Stimulated activated CD4-positive, alpha-beta T cell treated with anti-CD3 and anti-CD28 coated beads, Interleukin-15, amount 100 ng/mL, for 1 hour (primary cell): ENCODE results near the gene CAMTA1.

Source experiments
- DNase-seq, 2 donors: peaks; one replicate each; pipeline ENCODE4 v3.0.0-alpha.2; 2020; ENCODE audit warnings: low read depth in 1 of 2, low spot score in 1 of 2

Gene CAMTA1

GRCh38 chr1:7221826-7222694 is 436.8 kb downstream of the CAMTA1 start:
- no peak for DNase-seq

GRCh38 chr1:7222695-7223015 is 437.4 kb downstream of the CAMTA1 start:
- no peak for DNase-seq

- DNase-seq, result no peak
Observed at GRCh38 chr1:7223334-7224080, 438.3 kb downstream of the CAMTA1 start.

- no peak for DNase-seq
Observed at GRCh38 chr1:7224081-7224534, 438.9 kb downstream of the CAMTA1 start.

GRCh38 chr1:7224644-7225043 is 439.4 kb downstream of the CAMTA1 start:
- no peak for DNase-seq

GRCh38 chr1:7225711-7226505 is 440.7 kb downstream of the CAMTA1 start:
- DNase-seq, result no peak

- no peak for DNase-seq
Observed at GRCh38 chr1:7227654-7228053, 442.4 kb downstream of the CAMTA1 start.

GRCh38 chr1:7228252-7228961 is 443.2 kb downstream of the CAMTA1 start:
- DNase-seq, result no peak

GRCh38 chr1:7229186-7229585 is 443.9 kb downstream of the CAMTA1 start:
- DNase-seq, result no peak

- DNase-seq, result no peak
Observed at GRCh38 chr1:7229696-7230631, 444.7 kb downstream of the CAMTA1 start.

- DNase-seq, result no peak
Observed at GRCh38 chr1:7232441-7233236, 447.4 kb downstream of the CAMTA1 start.

- DNase-seq, result no peak
Observed at GRCh38 chr1:7233237-7233540, 447.9 kb downstream of the CAMTA1 start.

GRCh38 chr1:7233646-7234470 is 448.6 kb downstream of the CAMTA1 start:
- no peak for DNase-seq

GRCh38 chr1:7234471-7234755 is 449.2 kb downstream of the CAMTA1 start:
- no peak for DNase-seq

GRCh38 chr1:7235871-7236517 is 450.7 kb downstream of the CAMTA1 start:
- DNase-seq, result no peak

GRCh38 chr1:7236844-7237515 is 451.7 kb downstream of the CAMTA1 start:
- DNase-seq, result no peak

GRCh38 chr1:7247158-7247557 is 461.9 kb downstream of the CAMTA1 start:
- DNase-seq, result no peak
